CD14-positive monocyte (primary cell): ENCODE data around the gene POLDIP3. TPM values are rescaled to one million over a fixed set of nuclear protein-coding genes. Genes with fewer than 3 reads are reported as not detected.
A peak's percentile ranks its signal among the peaks of the same experiment; 100 is the strongest.
"Not testable (repeated sequence)": the region's sequence is repeated elsewhere in the genome, so short reads cannot be mapped to it uniquely, and the experiment has no call there.

Experiments used
- DNase-seq, 3 donors: peaks; one replicate each; pipeline ENCODE4 v3.0.0-alpha.2; 2011 to 2022
- H2AFZ ChIP-seq: 2 replicates; pipeline ENCODE4 v1.6.0; 2012; ENCODE audit warnings: mild to moderate bottlenecking, low read depth, low read length, inconsistent platforms; ENCODE audit not compliant: insufficient read depth, poor library complexity, severe bottlenecking
- H3K27ac ChIP-seq, 2 donors: 1 replicate in 1 of 2; 2 replicates in 1 of 2; pipeline ENCODE4 v1.5.1; 2012 to 2013; ENCODE audit warnings: low read length in 2 of 2, control low read depth in 1 of 2, inconsistent platforms in 1 of 2, low read depth in 1 of 2, mild to moderate bottlenecking in 1 of 2
- H3K27me3 ChIP-seq, 2 donors: one replicate each; pipeline versions ENCODE4 v1.6.0 to v1.6.1; 2011 to 2013; ENCODE audit warnings: low read length in 2 of 2; ENCODE audit not compliant: control insufficient read depth in 2 of 2, insufficient read depth in 2 of 2
- H3K36me3 ChIP-seq, 2 donors: replicated peaks in 1 of 2; 1 replicate in 1 of 2; 2 replicates in 1 of 2; pipeline versions ENCODE4 v1.5.1 to v1.6.1; 2012 to 2013; ENCODE audit warnings: low read length in 2 of 2, control low read depth in 1 of 2, inconsistent platforms in 1 of 2, mild to moderate bottlenecking in 1 of 2; ENCODE audit not compliant: insufficient read depth in 2 of 2, control insufficient read depth in 1 of 2
- H3K4me1 ChIP-seq, 2 donors: 1 replicate in 1 of 2; 2 replicates in 1 of 2; pipeline versions ENCODE4 v1.5.1 to v1.6.1; 2012 to 2013; ENCODE audit warnings: low read length in 2 of 2, control low read depth in 1 of 2, inconsistent platforms in 1 of 2, mild to moderate bottlenecking in 1 of 2, moderate library complexity in 1 of 2; ENCODE audit not compliant: insufficient read depth in 2 of 2, control insufficient read depth in 1 of 2
- H3K4me2 ChIP-seq: replicated peaks from 2 replicates; pipeline ENCODE3; 2012; ENCODE audit warnings: low read length, moderate library complexity, mild to moderate bottlenecking; ENCODE audit not compliant: poor library complexity, severe bottlenecking; ENCODE audit errors: extremely low read depth
- H3K4me3 ChIP-seq, 3 experiments: fragments of 200-600 bp in 1 of 3; sonication (generic) in 1 of 3; replicated peaks in 1 of 3; 1 replicate in 2 of 3; 2 replicates in 1 of 3; pipeline ENCODE4 v1.5.1; 2011 to 2013; ENCODE audit warnings: low read length in 3 of 3, mild to moderate bottlenecking in 3 of 3, control low read depth in 2 of 3, low read depth in 2 of 3, inconsistent platforms in 1 of 3, moderate library complexity in 1 of 3
- H3K79me2 ChIP-seq: 2 replicates; pipeline ENCODE4 v1.6.0; 2012; ENCODE audit warnings: mild to moderate bottlenecking, control low read depth, inconsistent platforms, low read length, moderate library complexity; ENCODE audit not compliant: insufficient read depth
- H3K9ac ChIP-seq: 2 replicates; pipeline ENCODE4 v1.6.0; 2017; ENCODE audit warnings: low read length, mild to moderate bottlenecking; ENCODE audit not compliant: insufficient read depth, poor library complexity, severe bottlenecking
- H3K9me3 ChIP-seq, 2 donors: replicated peaks in 1 of 2; 1 replicate in 1 of 2; 2 replicates in 1 of 2; pipeline versions ENCODE4 v1.5.1 to v1.6.1; 2012 to 2013; ENCODE audit warnings: low read length in 2 of 2, control low read depth in 1 of 2; ENCODE audit not compliant: control insufficient read depth in 1 of 2, insufficient read depth in 1 of 2
- H4K20me1 ChIP-seq: 2 replicates; pipeline ENCODE4 v1.6.0; 2012; ENCODE audit warnings: mild to moderate bottlenecking, low read length, control low read depth, moderate library complexity; ENCODE audit not compliant: insufficient read depth
- H3K27ac Mint-ChIP-seq, 7 donors: one replicate each; pipeline ENCODE4 v1.8.0; 2020; ENCODE audit warnings: mild to moderate bottlenecking in 7 of 7, mixed read lengths in 7 of 7, moderate library complexity in 6 of 7, inconsistent platforms in 2 of 7
- H3K27me3 Mint-ChIP-seq, 3 donors: one replicate each; pipeline ENCODE4 v1.8.0; 2021 to 2022; ENCODE audit warnings: low read depth in 3 of 3, mild to moderate bottlenecking in 3 of 3, mixed read lengths in 3 of 3, moderate library complexity in 3 of 3, inconsistent platforms in 1 of 3
- H3K36me3 Mint-ChIP-seq, 2 donors: one replicate each; pipeline ENCODE4 v1.8.0; 2020; ENCODE audit warnings: mixed read lengths in 2 of 2, inconsistent platforms in 1 of 2, mild to moderate bottlenecking in 1 of 2
- H3K4me1 Mint-ChIP-seq: one replicate; pipeline ENCODE4 v1.8.0; 2020; ENCODE audit warnings: mild to moderate bottlenecking, mixed read lengths
- H3K4me3 Mint-ChIP-seq, 2 donors: one replicate each; pipeline ENCODE4 v1.8.0; 2020; ENCODE audit warnings: mild to moderate bottlenecking in 2 of 2, mixed read lengths in 2 of 2, moderate library complexity in 1 of 2
- H3K9me3 Mint-ChIP-seq, 7 donors: one replicate each; pipeline ENCODE4 v1.8.0; 2020 to 2022; ENCODE audit warnings: mixed read lengths in 7 of 7, mild to moderate bottlenecking in 6 of 7, moderate library complexity in 6 of 7, inconsistent platforms in 2 of 7
- CTCF ChIP-seq: fragments of 200-600 bp; IDR thresholded peaks from one replicate; pipeline ENCODE4 v1.8.0; 2022; ENCODE audit warnings: antibody characterized with exemption, mild to moderate bottlenecking
- WGBS: methylation state at CpG from one replicate; pipeline ENCODE4 v1.1.5; 2013; ENCODE audit warnings: missing lambda C conversion rate; ENCODE audit not compliant: insufficient coverage; 5-methylcytosine and 5-hydroxymethylcytosine counted together
- intact Hi-C, 2 donors: fragments of 100-400 bp; cut with micrococcal nuclease; formaldehyde crosslinking; loops; one replicate each; pipeline versions ENCODE4 v1.15.0 to v1.15.1; 2023
- polyA plus RNA-seq, 3 donors: library from polyadenylated mRNA; depleted of rRNA in 1 of 3; unstranded in 2 of 3; stranded (reverse) in 1 of 3; fragments of 300-500 nt in 2 of 3; fragments of >200 nt in 1 of 3; fragmentation: Illumina TruSeq in 2 of 3; gene quantifications; 1 replicate in 2 of 3; 2 replicates in 1 of 3; pipeline ENCODE4 v1.2.3, GENCODE V29; 2012 to 2021

Gene POLDIP3
- polyA plus RNA-seq, 3 donors, result 46.3 to 55.3 (median 53.8) TPM

GRCh38 chr22:42537199-42537831, 77.4 kb downstream of the POLDIP3 start:
- peaks cover 37% of the 10 kb centered on the region for H3K4me1 Mint-ChIP-seq
- H3K4me3 Mint-ChIP-seq, H3K36me3 Mint-ChIP-seq, H3K4me2 ChIP-seq, H3K27me3 ChIP-seq, H4K20me1 ChIP-seq, H3K79me2 ChIP-seq, H3K27me3 Mint-ChIP-seq, H3K36me3 ChIP-seq, intact Hi-C loops, DNase-seq, H3K9me3 ChIP-seq, H3K4me3 ChIP-seq, H3K9me3 Mint-ChIP-seq, H3K9ac ChIP-seq: not testable (repeated sequence)
- H3K27ac ChIP-seq, result peak overlapping the region; percentile 10 to 74
- H3K27ac Mint-ChIP-seq, result peak overlapping the region; percentile 35 to 95 (median 88)
- H3K4me1 ChIP-seq, result peaks cover 15 to 20% of the 10 kb centered on the region in 2 donors
- WGBS, result 67% methylated on average over 3 of the region's 14 CpGs
- peak overlapping the region; percentile 72 for H2AFZ ChIP-seq

GRCh38 chr22:42536634-42537033, 78.0 kb downstream of the POLDIP3 start:
- H3K36me3 Mint-ChIP-seq, H3K36me3 ChIP-seq, H3K4me3 Mint-ChIP-seq, DNase-seq, H3K27me3 ChIP-seq, H4K20me1 ChIP-seq, intact Hi-C loops, H3K4me3 ChIP-seq, H3K9me3 Mint-ChIP-seq, H3K4me2 ChIP-seq, H3K27me3 Mint-ChIP-seq, H3K9ac ChIP-seq, H3K9me3 ChIP-seq, H3K79me2 ChIP-seq: not testable (repeated sequence)
- WGBS, result 97% methylated on average over 18 of the region's 18 CpGs
- Histone ChIP-seq H2AFZ (peak overlapping the region; percentile 72), H3K4me1 (peaks cover 15 to 20% of the 10 kb centered on the region in 2 donors), H3K27ac (peak overlapping the region; percentile 10 to 74)
- H3K4me1 Mint-ChIP-seq, result peaks cover 37% of the 10 kb centered on the region
- H3K27ac Mint-ChIP-seq, result peak overlapping the region; percentile 35 to 95 (median 88)

- Mint-ChIP-seq H3K9me3 (no peaks in the 10 kb centered on the region), H3K36me3 (no peaks in the 10 kb centered on the region), H3K4me1 (peaks cover 37% of the 10 kb centered on the region), H3K27ac (peak overlapping the region in 1 of 7 donors; percentile 39), H3K4me3 (no peak overlapping the region), H3K27me3 (peaks cover 2 to 8% (median 5%) of the 10 kb centered on the region in 3 donors)
- Histone ChIP-seq H4K20me1 (no peaks in the 10 kb centered on the region), H2AFZ (no peak overlapping the region), H3K36me3 (no peaks in the 10 kb centered on the region), H3K9ac (no peak overlapping the region), H3K9me3 (no peaks in the 10 kb centered on the region), H3K4me2 (no peak overlapping the region), H3K4me1 (peaks cover 15 to 20% of the 10 kb centered on the region in 2 donors), H3K27ac (no peak overlapping the region), H3K79me2 (no peaks in the 10 kb centered on the region), H3K4me3 (no peak overlapping the region), H3K27me3 (no peaks in the 10 kb centered on the region)
- TF ChIP-seq CTCF, result no peak
- no peak for DNase-seq
- intact Hi-C loops, result no loop called here
- WGBS, result 97% methylated on average over 6 of the region's 7 CpGs
Measured at GRCh38 chr22:42536166-42536565, 78.5 kb downstream of the POLDIP3 start.

- H3K9ac ChIP-seq, H3K9me3 ChIP-seq, H3K4me3 ChIP-seq, intact Hi-C loops, H3K36me3 Mint-ChIP-seq, H3K36me3 ChIP-seq, H3K27me3 ChIP-seq, H3K4me3 Mint-ChIP-seq, H3K79me2 ChIP-seq, H4K20me1 ChIP-seq, H3K27me3 Mint-ChIP-seq, H3K9me3 Mint-ChIP-seq, H2AFZ ChIP-seq, DNase-seq, H3K4me2 ChIP-seq, H3K27ac ChIP-seq, H3K27ac Mint-ChIP-seq: not testable (repeated sequence)
- H3K4me1 Mint-ChIP-seq, result peaks cover 37% of the 10 kb centered on the region
- peaks cover 15 to 20% of the 10 kb centered on the region in 2 donors for H3K4me1 ChIP-seq
- WGBS, result no CpG with 5 or more reads among the region's 14 CpGs
Measured at GRCh38 chr22:42535082-42535731, 79.5 kb downstream of the POLDIP3 start.
